ENCODE data around the gene CCDC68. TPM values are rescaled to one million over a fixed set of nuclear protein-coding genes. Genes with fewer than 3 reads are reported as not detected.

CCDC68 gene
- total and polyA plus RNA-seq, 7 experiments from 2014 or later, result 0.41 TPM; not detected in 6

DNA sequence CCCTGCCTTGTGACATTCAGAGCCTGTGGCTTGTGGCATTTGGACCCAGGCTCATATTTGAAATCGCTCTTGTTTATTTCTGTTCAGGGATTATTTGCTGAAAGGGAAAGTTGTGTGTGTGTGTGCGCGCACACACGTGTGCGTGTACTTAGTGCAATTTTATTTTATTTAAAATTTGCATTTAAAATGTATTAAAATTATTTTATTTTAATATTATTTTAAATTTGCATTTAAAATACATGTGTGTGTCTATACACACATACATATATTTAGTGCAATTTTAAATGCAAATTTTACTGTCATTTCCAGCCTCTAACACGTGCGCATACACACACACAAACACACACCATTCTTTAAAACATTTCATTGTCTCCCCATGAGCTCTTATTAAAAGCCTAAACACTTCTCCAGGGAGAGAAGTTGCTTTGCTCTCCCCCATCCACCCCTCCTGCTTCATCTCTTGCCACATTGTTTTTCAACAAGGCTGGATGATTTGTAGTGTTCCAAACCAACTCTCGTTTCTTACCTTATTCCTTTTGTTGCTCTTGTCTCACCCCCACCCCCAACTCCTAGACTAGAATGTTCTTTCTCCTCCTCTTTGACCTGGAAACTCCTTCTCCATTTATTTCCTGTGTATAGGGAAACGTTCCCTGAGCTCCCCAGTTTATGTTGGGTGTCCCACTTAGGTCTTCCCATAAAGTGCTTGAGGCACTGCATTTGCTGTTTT is 3.8 kb upstream of the CCDC68 start:
- Mint-ChIP-seq H3K4me1 (peaks cover 0 to 12% (median 4%) of the 10 kb centered on the region in 7 donors), H3K27me3 (peaks cover 43 to 58% (median 46%) of the 10 kb centered on the region in 5 donors), H3K9me3 (peaks cover 0 to 4% (median 0%) of the 10 kb centered on the region in 11 donors), H3K4me3 (no peak overlapping the region), H3K27ac (no peak overlapping the region), H3K36me3 (no peaks in the 10 kb centered on the region)
- ChIA-PET CTCF (no interaction called here), POLR2A (no interaction called here)
- intact Hi-C loops (cut with micrococcal nuclease), result no loop called here
- Histone ChIP-seq H3K36me3 (ENCODE audit: control insufficient read depth in 2 of 3, insufficient read depth in 3 of 3, low read length in 3 of 3) (no peaks in the 10 kb centered on the region), H3K4me3 (ENCODE audit: low read length) (no peak overlapping the region), H3K27me3 (ENCODE audit: control insufficient read depth in 2 of 2, insufficient read depth in 2 of 2, low read length in 2 of 2) (peaks cover 0 to 2% of the 10 kb centered on the region in 2 donors), H3K9me3 (ENCODE audit: control insufficient read depth in 2 of 3, low read length in 3 of 3) (no peaks in the 10 kb centered on the region), H3K27ac (ENCODE audit: low read depth, low read length) (no peak overlapping the region), H3K4me1 (ENCODE audit: control insufficient read depth in 2 of 2, insufficient read depth in 2 of 2, low read length in 2 of 2) (no peaks in the 10 kb centered on the region)
- DNase-seq (no peak), ATAC-seq (no peak)

DNA sequence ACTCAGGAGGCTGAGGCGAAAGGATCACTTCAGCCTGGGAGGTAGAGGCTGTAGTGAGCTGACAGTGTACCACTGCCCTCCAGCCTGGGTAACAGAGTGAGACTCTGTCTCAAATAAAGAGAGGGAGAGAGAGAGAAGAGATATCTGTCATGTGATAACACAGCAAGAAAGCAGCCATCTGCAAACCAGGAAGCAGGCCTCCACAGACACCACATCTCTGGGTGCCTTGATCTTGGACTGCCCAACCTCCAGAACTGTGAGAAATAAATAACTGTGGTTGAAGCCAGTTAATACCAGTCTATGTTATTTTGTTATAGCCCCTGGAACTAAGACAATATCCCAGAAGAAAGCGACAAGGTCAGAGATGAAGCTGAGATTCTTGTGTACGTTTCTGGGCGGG is 2.6 kb upstream of the CCDC68 start:
- H3K36me3 ChIP-seq (ENCODE audit: control insufficient read depth in 2 of 3, insufficient read depth in 3 of 3, low read length in 3 of 3), result no peaks in the 10 kb centered on the region
- Mint-ChIP-seq H3K36me3 (no peaks in the 10 kb centered on the region), H3K4me3 (no peak overlapping the region), H3K9me3 (peaks cover 0 to 3% (median 0%) of the 10 kb centered on the region in 11 donors), H3K27ac (no peak overlapping the region), H3K27me3 (peaks cover 52 to 67% (median 55%) of the 10 kb centered on the region in 5 donors), H3K4me1 (peaks cover 0 to 12% (median 4%) of the 10 kb centered on the region in 7 donors)
- ChIA-PET POLR2A (no interaction called here), CTCF (no interaction called here)
- H3K9me3 ChIP-seq (ENCODE audit: control insufficient read depth in 2 of 3, low read length in 3 of 3), result no peaks in the 10 kb centered on the region
- peaks cover 0 to 2% of the 10 kb centered on the region in 2 donors for H3K27me3 ChIP-seq (ENCODE audit: control insufficient read depth in 2 of 2, insufficient read depth in 2 of 2, low read length in 2 of 2)
- no peaks in the 10 kb centered on the region for H3K4me1 ChIP-seq (ENCODE audit: control insufficient read depth in 2 of 2, insufficient read depth in 2 of 2, low read length in 2 of 2)
- H3K27ac ChIP-seq (ENCODE audit: low read depth, low read length), result no peak overlapping the region
- H3K4me3 ChIP-seq (ENCODE audit: low read length), result no peak overlapping the region
- ATAC-seq (no peak), DNase-seq (no peak)
- intact Hi-C loops (cut with micrococcal nuclease), result no loop called here

DNA sequence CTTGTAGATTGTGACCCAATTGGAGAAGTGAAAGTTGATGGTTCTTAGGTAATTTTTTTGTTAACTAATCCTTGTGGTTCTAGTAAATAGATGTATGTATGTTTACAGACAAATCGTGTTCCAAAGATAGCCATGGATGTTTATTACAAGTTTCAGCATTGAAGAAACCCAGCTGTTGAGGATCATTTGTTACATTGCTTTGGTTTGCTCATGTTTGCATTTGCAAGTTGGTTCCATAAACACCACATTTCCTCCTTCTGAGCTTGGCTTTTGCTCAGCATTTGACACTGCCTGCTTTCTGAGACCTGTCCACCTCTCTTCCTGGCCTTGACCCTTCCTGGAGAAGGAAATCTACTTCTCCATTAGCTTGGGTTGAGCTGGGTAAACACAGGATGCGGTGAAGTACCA is 1.8 kb upstream of the CCDC68 start:
- no peak overlapping the region for H3K27ac Mint-ChIP-seq
- no peaks in the 10 kb centered on the region for H3K4me1 ChIP-seq (ENCODE audit: control insufficient read depth in 2 of 2, insufficient read depth in 2 of 2, low read length in 2 of 2)
- peaks cover 0 to 2% (median 0%) of the 10 kb centered on the region in 11 donors for H3K9me3 Mint-ChIP-seq
- ATAC-seq (no peak), DNase-seq (no peak)
- ChIA-PET CTCF (no interaction called here), POLR2A (no interaction called here)
- intact Hi-C loops (cut with micrococcal nuclease), result no loop called here
- no peak overlapping the region for H3K27ac ChIP-seq (ENCODE audit: low read depth, low read length)
- H3K4me3 ChIP-seq (ENCODE audit: low read length), result no peak overlapping the region
- H3K4me1 Mint-ChIP-seq, result peaks cover 0 to 12% (median 4%) of the 10 kb centered on the region in 7 donors
- no peaks in the 10 kb centered on the region for H3K36me3 Mint-ChIP-seq
- no peaks in the 10 kb centered on the region for H3K36me3 ChIP-seq (ENCODE audit: control insufficient read depth in 2 of 3, insufficient read depth in 3 of 3, low read length in 3 of 3)
- H3K9me3 ChIP-seq (ENCODE audit: control insufficient read depth in 2 of 3, low read length in 3 of 3), result no peaks in the 10 kb centered on the region
- no peak overlapping the region for H3K4me3 Mint-ChIP-seq
- H3K27me3 ChIP-seq (ENCODE audit: control insufficient read depth in 2 of 2, insufficient read depth in 2 of 2, low read length in 2 of 2), result peaks cover 0 to 2% of the 10 kb centered on the region in 2 donors
- peaks cover 54 to 64% (median 57%) of the 10 kb centered on the region in 5 donors for H3K27me3 Mint-ChIP-seq

DNA sequence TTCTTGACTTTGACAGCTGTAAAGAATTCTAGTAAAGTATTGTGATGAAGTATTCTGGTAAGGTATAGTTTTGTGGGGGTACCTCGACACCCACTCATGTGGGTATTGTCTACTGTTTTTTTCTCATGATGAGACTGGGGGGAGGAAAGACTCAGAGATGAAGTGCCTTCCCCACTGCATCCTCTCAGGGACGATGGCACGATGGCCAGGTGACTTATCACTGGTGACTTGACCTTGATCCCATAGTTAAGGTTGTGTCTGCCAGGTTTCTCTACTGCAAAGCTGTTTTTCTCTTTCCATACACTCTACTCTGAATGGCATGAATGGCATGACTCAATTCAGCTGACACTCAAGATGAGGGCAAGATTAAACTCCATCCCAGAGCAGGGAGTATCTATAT is 936 bp upstream of the CCDC68 start:
- ChIA-PET POLR2A (no interaction called here), CTCF (no interaction called here)
- no peaks in the 10 kb centered on the region for H3K4me1 ChIP-seq (ENCODE audit: control insufficient read depth in 2 of 2, insufficient read depth in 2 of 2, low read length in 2 of 2)
- Mint-ChIP-seq H3K27ac (no peak overlapping the region), H3K27me3 (peaks cover 54 to 63% (median 60%) of the 10 kb centered on the region in 5 donors), H3K4me3 (no peak overlapping the region), H3K9me3 (peaks cover 0 to 2% (median 0%) of the 10 kb centered on the region in 11 donors), H3K4me1 (peaks cover 0 to 12% (median 4%) of the 10 kb centered on the region in 7 donors), H3K36me3 (no peaks in the 10 kb centered on the region)
- DNase-seq (no peak), ATAC-seq (no peak)
- intact Hi-C loops (cut with micrococcal nuclease), result no loop called here
- H3K36me3 ChIP-seq (ENCODE audit: control insufficient read depth in 2 of 3, insufficient read depth in 3 of 3, low read length in 3 of 3), result no peaks in the 10 kb centered on the region
- H3K27me3 ChIP-seq (ENCODE audit: control insufficient read depth in 2 of 2, insufficient read depth in 2 of 2, low read length in 2 of 2), result peaks cover 0 to 2% of the 10 kb centered on the region in 2 donors
- H3K4me3 ChIP-seq (ENCODE audit: low read length), result no peak overlapping the region
- no peaks in the 10 kb centered on the region for H3K9me3 ChIP-seq (ENCODE audit: control insufficient read depth in 2 of 3, low read length in 3 of 3)
- H3K27ac ChIP-seq (ENCODE audit: low read depth, low read length), result no peak overlapping the region

DNA sequence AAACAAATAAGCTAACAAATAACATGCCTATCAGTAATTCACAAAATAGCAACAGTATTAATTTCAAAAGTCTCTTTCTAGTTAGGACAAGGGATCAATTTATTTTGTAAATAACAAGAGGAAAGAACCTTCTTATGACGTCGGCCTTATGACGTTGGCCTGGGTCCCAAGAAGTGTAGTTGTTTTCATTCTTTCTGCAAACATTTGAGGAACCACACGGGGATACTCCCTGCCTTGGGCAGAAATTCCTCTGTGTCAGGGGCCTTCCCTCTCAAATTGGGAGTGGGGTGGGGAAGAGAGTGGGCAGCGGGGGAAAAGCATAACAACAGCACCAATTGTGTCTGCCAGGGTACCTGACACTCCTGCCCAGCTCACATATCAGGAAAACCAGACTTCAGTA is 1.3 kb downstream of the CCDC68 start:
- H3K4me3 ChIP-seq (ENCODE audit: low read length), result no peak overlapping the region
- H3K4me1 ChIP-seq (ENCODE audit: control insufficient read depth in 2 of 2, insufficient read depth in 2 of 2, low read length in 2 of 2), result no peaks in the 10 kb centered on the region
- no peaks in the 10 kb centered on the region for H3K36me3 ChIP-seq (ENCODE audit: control insufficient read depth in 2 of 3, insufficient read depth in 3 of 3, low read length in 3 of 3)
- DNase-seq (no peak), ATAC-seq (no peak)
- H3K9me3 ChIP-seq (ENCODE audit: control insufficient read depth in 2 of 3, low read length in 3 of 3), result no peaks in the 10 kb centered on the region
- ChIA-PET POLR2A (no interaction called here), CTCF (no interaction called here)
- H3K27me3 ChIP-seq (ENCODE audit: control insufficient read depth in 2 of 2, insufficient read depth in 2 of 2, low read length in 2 of 2), result peaks cover 0 to 2% of the 10 kb centered on the region in 2 donors
- peaks cover 0 to 12% (median 4%) of the 10 kb centered on the region in 7 donors for H3K4me1 Mint-ChIP-seq
- H3K27ac ChIP-seq (ENCODE audit: low read depth, low read length), result no peak overlapping the region
- intact Hi-C loops (cut with micrococcal nuclease), result no loop called here
- H3K9me3 Mint-ChIP-seq, result peaks cover 0 to 2% (median 0%) of the 10 kb centered on the region in 11 donors
- no peaks in the 10 kb centered on the region for H3K36me3 Mint-ChIP-seq
- H3K27me3 Mint-ChIP-seq, result peaks cover 40 to 66% (median 49%) of the 10 kb centered on the region in 5 donors
- no peak overlapping the region for H3K4me3 Mint-ChIP-seq
- H3K27ac Mint-ChIP-seq, result no peak overlapping the region

DNA sequence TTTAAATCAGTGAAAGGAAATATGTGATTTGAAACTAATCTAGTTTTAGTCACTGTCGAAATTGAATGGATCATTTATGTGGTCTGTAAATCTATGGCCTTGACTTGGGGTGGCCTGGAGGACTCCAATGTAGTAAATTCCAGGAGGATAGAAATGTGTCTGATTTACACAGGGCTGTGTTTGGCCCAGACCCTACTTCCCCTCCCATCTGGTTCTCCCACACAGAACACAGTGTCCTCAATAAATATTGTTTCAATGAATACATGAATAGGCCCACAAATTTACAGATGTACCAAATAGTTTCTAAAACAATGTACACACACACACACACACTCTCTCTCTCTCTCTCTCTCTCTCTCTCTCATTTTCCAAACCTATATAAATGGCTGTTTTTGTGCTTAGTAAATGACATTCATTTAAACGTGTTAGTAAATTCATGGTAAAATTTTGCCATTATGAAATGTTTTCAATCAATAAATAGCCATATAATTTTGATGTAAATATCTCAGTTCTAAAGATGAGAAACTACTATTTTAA is 1.9 kb downstream of the CCDC68 start:
- Mint-ChIP-seq H3K4me3 (no peak overlapping the region), H3K9me3 (peaks cover 0 to 2% (median 0%) of the 10 kb centered on the region in 11 donors), H3K27me3 (peaks cover 37 to 67% (median 47%) of the 10 kb centered on the region in 5 donors), H3K27ac (no peak overlapping the region), H3K4me1 (peaks cover 0 to 12% (median 4%) of the 10 kb centered on the region in 7 donors), H3K36me3 (no peaks in the 10 kb centered on the region)
- ChIA-PET POLR2A (no interaction called here), CTCF (no interaction called here)
- H3K36me3 ChIP-seq (ENCODE audit: control insufficient read depth in 2 of 3, insufficient read depth in 3 of 3, low read length in 3 of 3), result no peaks in the 10 kb centered on the region
- no peak for ATAC-seq
- H3K4me3 ChIP-seq (ENCODE audit: low read length), result no peak overlapping the region
- peaks cover 0 to 2% of the 10 kb centered on the region in 2 donors for H3K27me3 ChIP-seq (ENCODE audit: control insufficient read depth in 2 of 2, insufficient read depth in 2 of 2, low read length in 2 of 2)
- no peak for DNase-seq
- H3K27ac ChIP-seq (ENCODE audit: low read depth, low read length), result no peak overlapping the region
- H3K9me3 ChIP-seq (ENCODE audit: control insufficient read depth in 2 of 3, low read length in 3 of 3), result no peaks in the 10 kb centered on the region
- no peaks in the 10 kb centered on the region for H3K4me1 ChIP-seq (ENCODE audit: control insufficient read depth in 2 of 2, insufficient read depth in 2 of 2, low read length in 2 of 2)
- intact Hi-C loops (cut with micrococcal nuclease), result no loop called here

DNA sequence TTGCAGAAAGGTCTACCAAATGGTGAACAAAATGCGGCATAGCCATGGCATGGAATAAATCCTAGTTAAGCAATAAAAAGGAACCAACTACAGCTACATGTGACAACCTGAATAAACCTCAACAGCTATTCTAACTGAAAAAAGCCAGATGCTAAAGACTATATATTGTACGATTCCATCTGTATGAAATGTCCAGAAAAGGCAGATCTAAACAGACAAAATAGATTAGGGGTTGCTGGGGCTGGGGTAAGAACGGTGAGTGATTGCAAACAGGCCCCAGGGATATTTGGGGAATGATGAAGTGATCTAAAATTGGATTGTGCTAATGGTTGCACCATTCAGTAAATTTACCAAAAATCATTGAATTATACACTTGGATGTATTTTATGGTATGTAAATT is 2.8 kb downstream of the CCDC68 start:
- Mint-ChIP-seq H3K27me3 (peaks cover 37 to 62% (median 39%) of the 10 kb centered on the region in 5 donors), H3K36me3 (no peaks in the 10 kb centered on the region), H3K27ac (no peak overlapping the region), H3K4me3 (no peak overlapping the region), H3K4me1 (peaks cover 0 to 12% (median 4%) of the 10 kb centered on the region in 7 donors), H3K9me3 (no peaks in the 10 kb centered on the region)
- Histone ChIP-seq H3K4me1 (ENCODE audit: control insufficient read depth in 2 of 2, insufficient read depth in 2 of 2, low read length in 2 of 2) (no peaks in the 10 kb centered on the region), H3K27ac (ENCODE audit: low read depth, low read length) (no peak overlapping the region), H3K9me3 (ENCODE audit: control insufficient read depth in 2 of 3, low read length in 3 of 3) (no peaks in the 10 kb centered on the region), H3K4me3 (ENCODE audit: low read length) (no peak overlapping the region), H3K36me3 (ENCODE audit: control insufficient read depth in 2 of 3, insufficient read depth in 3 of 3, low read length in 3 of 3) (no peaks in the 10 kb centered on the region), H3K27me3 (ENCODE audit: control insufficient read depth in 2 of 2, insufficient read depth in 2 of 2, low read length in 2 of 2) (peaks cover 0 to 2% of the 10 kb centered on the region in 2 donors)
- ChIA-PET CTCF (no interaction called here), POLR2A (no interaction called here)
- ATAC-seq (no peak), DNase-seq (no peak)
- intact Hi-C loops (cut with micrococcal nuclease), result no loop called here

Measured in naive thymus-derived CD4-positive, alpha-beta T cell (primary cell).